ENCODE data around the gene ZNF232. TPM values are rescaled to one million over a fixed set of nuclear protein-coding genes. Genes with fewer than 3 reads are reported as not detected.

ZNF232 gene
- total and polyA plus RNA-seq, 2 of the 13 experiments (the other 11 are each of a cell fraction or from before 2014, with no cell fraction given) = 7.8 to 28.7 TPM

DNA sequence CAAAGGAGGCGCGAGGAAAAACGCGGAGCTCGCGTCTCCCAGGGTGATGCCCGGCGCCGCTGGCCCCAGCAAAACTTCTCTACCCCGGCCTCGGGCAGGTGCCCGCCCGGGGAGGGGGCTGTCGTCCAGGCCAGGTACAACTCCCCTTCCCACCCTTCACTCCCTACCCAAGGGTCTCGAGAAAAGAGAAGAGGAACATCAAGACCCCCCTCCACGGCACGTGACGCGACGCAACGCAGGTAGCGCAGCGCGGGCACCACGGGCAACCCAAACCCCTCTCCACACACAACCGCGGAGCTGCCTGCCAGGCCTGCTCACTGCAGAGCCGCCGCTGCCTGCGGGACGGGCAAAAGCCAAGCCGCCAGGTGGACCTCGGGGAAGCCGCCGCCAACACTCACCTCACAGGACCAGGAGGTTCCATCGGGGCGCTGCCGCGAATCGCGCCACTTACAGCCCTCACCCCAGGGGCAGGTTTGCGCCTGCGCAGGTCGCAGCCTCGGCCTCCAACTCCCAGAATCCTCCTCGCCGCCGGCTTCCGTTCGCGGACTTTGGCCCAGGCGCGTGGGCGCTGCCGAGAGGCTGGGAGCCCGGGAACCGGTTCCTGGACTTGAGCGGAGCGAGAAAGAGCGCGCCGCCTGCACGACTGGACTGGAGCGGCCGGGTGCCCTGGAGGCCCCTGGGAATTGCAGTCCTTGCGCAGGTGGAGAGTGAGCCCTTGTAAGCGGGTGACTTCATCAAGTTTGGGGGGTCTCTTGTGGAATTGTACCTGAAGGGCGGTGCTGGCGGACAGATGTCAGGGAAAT lies at the start of gene ZNF232 (continued):
- TF ChIP-seq, protein P1, sequence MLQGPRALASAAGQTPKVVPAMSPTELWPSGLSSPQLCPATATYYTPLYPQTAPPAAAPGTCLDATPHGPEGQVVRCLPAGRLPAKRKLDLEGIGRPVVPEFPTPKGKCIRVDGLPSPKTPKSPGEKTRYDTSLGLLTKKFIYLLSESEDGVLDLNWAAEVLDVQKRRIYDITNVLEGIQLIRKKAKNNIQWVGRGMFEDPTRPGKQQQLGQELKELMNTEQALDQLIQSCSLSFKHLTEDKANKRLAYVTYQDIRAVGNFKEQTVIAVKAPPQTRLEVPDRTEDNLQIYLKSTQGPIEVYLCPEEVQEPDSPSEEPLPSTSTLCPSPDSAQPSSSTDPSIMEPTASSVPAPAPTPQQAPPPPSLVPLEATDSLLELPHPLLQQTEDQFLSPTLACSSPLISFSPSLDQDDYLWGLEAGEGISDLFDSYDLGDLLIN (CRISPR knock-in tag; IDR thresholded peaks at IDR 0.05; ENCODE audit: borderline replicate concordance) = 0 out of 2 replicates have a peak, but pooled peaks have one; percentile 81
- TF ChIP-seq IRX3 (CRISPR knock-in tag; IDR thresholded peaks at IDR 0.05; ENCODE audit: borderline replicate concordance, low read depth) = peak; percentile 46; the same call in 1 of the 2 replicates
- peak; percentile 42; the same call in 1 of the 2 replicates for TF ChIP-seq HIVEP1 (CRISPR knock-in tag; IDR thresholded peaks at IDR 0.05)
- peak; percentile 63 for TF ChIP-seq ZSCAN25 (CRISPR knock-in tag; IDR thresholded peaks at IDR 0.05)
- no peak for TF ChIP-seq ZNF7 (CRISPR knock-in tag; IDR thresholded peaks at IDR 0.05)
- peak; percentile 85; the same call in 1 of the 2 replicates for TF ChIP-seq ELF3 (CRISPR knock-in tag; IDR thresholded peaks at IDR 0.05)
- TF ChIP-seq MTA3 (CRISPR knock-in tag; IDR thresholded peaks at IDR 0.05) = no peak
- TF ChIP-seq PHF5A (CRISPR knock-in tag; IDR thresholded peaks at IDR 0.05; ENCODE audit: low read depth, unreplicated experiment) = no peak
- TF ChIP-seq SP2 (CRISPR knock-in tag; IDR thresholded peaks at IDR 0.05) = no peak
- TF ChIP-seq, protein P2, sequence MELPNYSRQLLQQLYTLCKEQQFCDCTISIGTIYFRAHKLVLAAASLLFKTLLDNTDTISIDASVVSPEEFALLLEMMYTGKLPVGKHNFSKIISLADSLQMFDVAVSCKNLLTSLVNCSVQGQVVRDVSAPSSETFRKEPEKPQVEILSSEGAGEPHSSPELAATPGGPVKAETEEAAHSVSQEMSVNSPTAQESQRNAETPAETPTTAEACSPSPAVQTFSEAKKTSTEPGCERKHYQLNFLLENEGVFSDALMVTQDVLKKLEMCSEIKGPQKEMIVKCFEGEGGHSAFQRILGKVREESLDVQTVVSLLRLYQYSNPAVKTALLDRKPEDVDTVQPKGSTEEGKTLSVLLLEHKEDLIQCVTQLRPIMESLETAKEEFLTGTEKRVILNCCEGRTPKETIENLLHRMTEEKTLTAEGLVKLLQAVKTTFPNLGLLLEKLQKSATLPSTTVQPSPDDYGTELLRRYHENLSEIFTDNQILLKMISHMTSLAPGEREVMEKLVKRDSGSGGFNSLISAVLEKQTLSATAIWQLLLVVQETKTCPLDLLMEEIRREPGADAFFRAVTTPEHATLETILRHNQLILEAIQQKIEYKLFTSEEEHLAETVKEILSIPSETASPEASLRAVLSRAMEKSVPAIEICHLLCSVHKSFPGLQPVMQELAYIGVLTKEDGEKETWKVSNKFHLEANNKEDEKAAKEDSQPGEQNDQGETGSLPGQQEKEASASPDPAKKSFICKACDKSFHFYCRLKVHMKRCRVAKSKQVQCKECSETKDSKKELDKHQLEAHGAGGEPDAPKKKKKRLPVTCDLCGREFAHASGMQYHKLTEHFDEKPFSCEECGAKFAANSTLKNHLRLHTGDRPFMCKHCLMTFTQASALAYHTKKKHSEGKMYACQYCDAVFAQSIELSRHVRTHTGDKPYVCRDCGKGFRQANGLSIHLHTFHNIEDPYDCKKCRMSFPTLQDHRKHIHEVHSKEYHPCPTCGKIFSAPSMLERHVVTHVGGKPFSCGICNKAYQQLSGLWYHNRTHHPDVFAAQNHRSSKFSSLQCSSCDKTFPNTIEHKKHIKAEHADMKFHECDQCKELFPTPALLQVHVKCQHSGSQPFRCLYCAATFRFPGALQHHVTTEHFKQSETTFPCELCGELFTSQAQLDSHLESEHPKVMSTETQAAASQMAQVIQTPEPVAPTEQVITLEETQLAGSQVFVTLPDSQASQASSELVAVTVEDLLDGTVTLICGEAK (IDR thresholded peaks at IDR 0.05) = no peak
- TF ChIP-seq, protein P2 (CRISPR knock-in tag; IDR thresholded peaks at IDR 0.05) = peak; percentile 93
- no peak for TF ChIP-seq ZNF790 (CRISPR knock-in tag; IDR thresholded peaks at IDR 0.05; ENCODE audit: borderline replicate concordance)
- no peak for TF ChIP-seq SRF (IDR thresholded peaks at IDR 0.05; ENCODE audit: low read depth, low read length)
- TF ChIP-seq, protein P3, sequence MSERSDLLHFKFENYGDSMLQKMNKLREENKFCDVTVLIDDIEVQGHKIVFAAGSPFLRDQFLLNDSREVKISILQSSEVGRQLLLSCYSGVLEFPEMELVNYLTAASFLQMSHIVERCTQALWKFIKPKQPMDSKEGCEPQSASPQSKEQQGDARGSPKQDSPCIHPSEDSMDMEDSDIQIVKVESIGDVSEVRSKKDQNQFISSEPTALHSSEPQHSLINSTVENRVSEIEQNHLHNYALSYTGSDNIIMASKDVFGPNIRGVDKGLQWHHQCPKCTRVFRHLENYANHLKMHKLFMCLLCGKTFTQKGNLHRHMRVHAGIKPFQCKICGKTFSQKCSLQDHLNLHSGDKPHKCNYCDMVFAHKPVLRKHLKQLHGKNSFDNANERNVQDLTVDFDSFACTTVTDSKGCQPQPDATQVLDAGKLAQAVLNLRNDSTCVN (CRISPR knock-in tag; IDR thresholded peaks at IDR 0.05; ENCODE audit: borderline replicate concordance) = peak; percentile 64; the same call in 1 of the 2 replicates
- TF ChIP-seq, protein P4, sequence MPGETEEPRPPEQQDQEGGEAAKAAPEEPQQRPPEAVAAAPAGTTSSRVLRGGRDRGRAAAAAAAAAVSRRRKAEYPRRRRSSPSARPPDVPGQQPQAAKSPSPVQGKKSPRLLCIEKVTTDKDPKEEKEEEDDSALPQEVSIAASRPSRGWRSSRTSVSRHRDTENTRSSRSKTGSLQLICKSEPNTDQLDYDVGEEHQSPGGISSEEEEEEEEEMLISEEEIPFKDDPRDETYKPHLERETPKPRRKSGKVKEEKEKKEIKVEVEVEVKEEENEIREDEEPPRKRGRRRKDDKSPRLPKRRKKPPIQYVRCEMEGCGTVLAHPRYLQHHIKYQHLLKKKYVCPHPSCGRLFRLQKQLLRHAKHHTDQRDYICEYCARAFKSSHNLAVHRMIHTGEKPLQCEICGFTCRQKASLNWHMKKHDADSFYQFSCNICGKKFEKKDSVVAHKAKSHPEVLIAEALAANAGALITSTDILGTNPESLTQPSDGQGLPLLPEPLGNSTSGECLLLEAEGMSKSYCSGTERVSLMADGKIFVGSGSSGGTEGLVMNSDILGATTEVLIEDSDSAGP (CRISPR knock-in tag; IDR thresholded peaks at IDR 0.05; ENCODE audit: borderline replicate concordance) = peak; percentile 89; the same call in 1 of the 2 replicates
- 0 out of 2 replicates have a peak, but pooled peaks have one; percentile 37 for TF ChIP-seq ZNF615 (CRISPR knock-in tag; IDR thresholded peaks at IDR 0.05; ENCODE audit: borderline replicate concordance)
